GM12878 (cell line): ENCODE results near the gene MINDY3. TPM values are rescaled to one million over a fixed set of nuclear protein-coding genes. Genes with fewer than 3 reads are reported as not detected.

Source experiments
- ATAC-seq: fragments of 200-7000 bp; cut with Tn5 transposase; 3 replicates; pipeline ENCODE4 v1.9.1; 2020; ENCODE audit warnings: mild to moderate bottlenecking, moderate library complexity
- BruUV-seq: library from RNA; stranded (reverse); fragments of 400-500 nt; replicated peaks from 2 replicates; lab custom pipeline; 2021; lab: Mats Ljungman, UMichigan
- CTCF ChIA-PET: fragments of 300-600 bp; sonication (Branson Sonifier 250); formaldehyde crosslinking; extraction: SDS; loops from one replicate; lab custom pipeline; 2021; ENCODE audit warnings: inconsistent platforms; lab: Yijun Ruan, JAX
- POLR2A ChIA-PET: fragments of 350-600 bp; formaldehyde crosslinking; extraction: SDS; loops from one replicate; lab custom pipeline; 2021; ENCODE audit warnings: inconsistent platforms; lab: Charles Lee
- RAD21 ChIA-PET: fragments of 300-600 bp; sonication (Branson Sonifier 250); formaldehyde crosslinking; loops from one replicate; lab custom pipeline; 2023; ENCODE audit warnings: antibody characterized with exemption; ENCODE audit not compliant: unreplicated experiment; lab: Charles Lee
- SMC1A ChIA-PET: fragments of 300-600 bp; sonication (Branson Sonifier 250); formaldehyde crosslinking; loops from one replicate; lab custom pipeline; 2023; ENCODE audit not compliant: unreplicated experiment, uncharacterized antibody; lab: Charles Lee
- DNase-seq: peaks from one replicate; pipeline ENCODE4 v3.0.0-alpha.2; 2011; ENCODE audit warnings: low read depth, low spot score
- FAIRE-seq: peaks from 3 replicates; lab custom pipeline; 2011; peaks lifted over from hg19 to GRCh38; lab: Jason Lieb, UNC
- H2AFZ ChIP-seq: 2 replicates; pipeline ENCODE4 v1.6.0; 2011; ENCODE audit warnings: low read depth, low read length, control low read depth; ENCODE audit not compliant: control insufficient read depth
- H3K27ac ChIP-seq: 2 replicates; pipeline ENCODE4 v1.5.1; 2011; ENCODE audit warnings: control low read depth; ENCODE audit not compliant: control insufficient read depth, insufficient read depth
- H3K27me3 ChIP-seq, 2 experiments: replicated peaks in 1 of 2; 2 replicates each; pipeline versions ENCODE4 v1.6.0 to v1.6.1; 2011; ENCODE audit warnings: low read length in 1 of 2; ENCODE audit not compliant: control insufficient read depth in 2 of 2, insufficient read depth in 2 of 2
- H3K36me3 ChIP-seq, 2 experiments: 2 replicates each; pipeline ENCODE4 v1.5.1; 2011; ENCODE audit warnings: low read length in 1 of 2; ENCODE audit not compliant: control insufficient read depth in 2 of 2, insufficient read depth in 2 of 2
- H3K4me1 ChIP-seq: 2 replicates; pipeline ENCODE4 v1.6.1; 2011; ENCODE audit warnings: mild to moderate bottlenecking, low read length, moderate library complexity, mixed read lengths; ENCODE audit not compliant: control insufficient read depth, insufficient read depth
- H3K4me2 ChIP-seq: 2 replicates; pipeline ENCODE4 v1.6.0; 2011; ENCODE audit warnings: control low read depth; ENCODE audit not compliant: control insufficient read depth, insufficient read depth
- H3K4me3 ChIP-seq: fragments of 200-600 bp; sonication (generic); 2 replicates; pipeline ENCODE4 v1.5.1; 2016
- H3K79me2 ChIP-seq: 2 replicates; pipeline ENCODE4 v1.6.0; 2011; ENCODE audit warnings: low read length; ENCODE audit not compliant: control insufficient read depth, insufficient read depth
- H3K9ac ChIP-seq: 2 replicates; pipeline ENCODE4 v1.8.0; 2011; ENCODE audit warnings: low read length, control low read depth, mixed read lengths; ENCODE audit not compliant: control insufficient read depth, insufficient read depth
- H3K9me3 ChIP-seq: replicated peaks from 3 replicates; pipeline ENCODE4 v1.5.1; 2011; ENCODE audit warnings: mild to moderate bottlenecking, low read length; ENCODE audit not compliant: control insufficient read depth, insufficient read depth
- H4K20me1 ChIP-seq: 2 replicates; pipeline ENCODE4 v1.6.0; 2011; ENCODE audit not compliant: control insufficient read depth, insufficient read depth
- CEBPB ChIP-seq, 2 experiments: fragments of 150-350 bp in 1 of 2; IDR thresholded peaks; 2 replicates each; pipeline ENCODE4 v1.6.1; 2012 to 2014; ENCODE audit warnings: low read depth in 2 of 2, low read length in 2 of 2, borderline replicate concordance in 1 of 2, inconsistent platforms in 1 of 2
- EED ChIP-seq: sonication (generic); IDR thresholded peaks from 2 replicates; pipeline ENCODE4 v1.6.1; 2016; ENCODE audit warnings: antibody characterized with exemption, low read depth
- FOXM1 ChIP-seq: IDR thresholded peaks from 2 replicates; pipeline ENCODE4 v1.6.1; 2012; ENCODE audit warnings: low read depth, mild to moderate bottlenecking, inconsistent platforms, low read length, moderate library complexity
- HCFC1 ChIP-seq: fragments of 150-350 bp; IDR thresholded peaks from 2 replicates; pipeline ENCODE4 v1.6.1; 2014; ENCODE audit warnings: low read length
- RAD51 ChIP-seq: fragments of 450-650 bp; IDR thresholded peaks from 2 replicates; pipeline ENCODE4 v1.6.1; 2016; ENCODE audit warnings: moderate library complexity, mild to moderate bottlenecking, inconsistent platforms
- RUNX3 ChIP-seq: IDR thresholded peaks from 2 replicates; pipeline ENCODE4 v1.6.1; 2012; ENCODE audit warnings: low read length, inconsistent platforms
- WGBS: methylation state at CpG from one replicate; pipeline ENCODE4 v1.1.6; 2016; ENCODE audit warnings: low lambda C conversion rate; ENCODE audit not compliant: insufficient replicate concordance, insufficient coverage; ENCODE audit errors: missing lambda C conversion rate; 5-methylcytosine and 5-hydroxymethylcytosine counted together
- in situ Hi-C: fragments of 300-500 bp; cut with MboI; formaldehyde crosslinking; loops from 9 replicates; pipeline ENCODE4 v1.14.3; 2018; ENCODE audit warnings: mixed read lengths
- intact Hi-C: fragments of 100-400 bp; cut with micrococcal nuclease; formaldehyde crosslinking; loops from one replicate; pipeline ENCODE4 v1.14.2; 2022; ENCODE audit not compliant: unreplicated experiment
- polyA plus RNA-seq, 11 experiments: library from polyadenylated mRNA; depleted of rRNA in 4 of 11; unstranded in 6 of 11; stranded (reverse) in 5 of 11; fragments of >200 nt; fragmentation: Nextera tagmentation in 4 of 11; fragmentation: Illumina TruSeq in 1 of 11; extraction: Ambion mirVana in 4 of 11; extraction: Trizol in 1 of 11; gene quantifications; 1 replicate in 1 of 11; 2 replicates in 10 of 11; pipeline versions ENCODE4 v1.2.1 to v1.2.3, GENCODE V29; 2011 to 2016; ENCODE audit warnings: inconsistent platforms in 2 of 11, missing spikeins in 2 of 11, low read depth in 1 of 11
- total RNA-seq, 4 experiments: library from RNA; depleted of rRNA in 3 of 4; stranded (reverse); fragments of >200 nt in 3 of 4; fragmentation: Illumina TruSeq in 1 of 4; extraction: Trizol in 1 of 4; gene quantifications; 2 replicates each; pipeline versions ENCODE4 v1.2.1 to v1.2.3, GENCODE V29; 2013 to 2021
- TF ChIP-seq, protein P1 (sequence below): IDR thresholded peaks from 2 replicates; pipeline ENCODE4 v1.6.1; 2012; ENCODE audit warnings: low read depth, low read length, improper control_type of control experiment
- TF ChIP-seq, protein P2 (sequence below): IDR thresholded peaks from 2 replicates; pipeline ENCODE4 v1.6.1; 2012; ENCODE audit warnings: low read length, inconsistent platforms

The MINDY3 gene
- total and polyA plus RNA-seq, 10 of the 15 experiments (the other 5 are each of a cell fraction or from before 2014, with no cell fraction given) = 12.0 to 23.6 (median 15.7) TPM

DNA sequence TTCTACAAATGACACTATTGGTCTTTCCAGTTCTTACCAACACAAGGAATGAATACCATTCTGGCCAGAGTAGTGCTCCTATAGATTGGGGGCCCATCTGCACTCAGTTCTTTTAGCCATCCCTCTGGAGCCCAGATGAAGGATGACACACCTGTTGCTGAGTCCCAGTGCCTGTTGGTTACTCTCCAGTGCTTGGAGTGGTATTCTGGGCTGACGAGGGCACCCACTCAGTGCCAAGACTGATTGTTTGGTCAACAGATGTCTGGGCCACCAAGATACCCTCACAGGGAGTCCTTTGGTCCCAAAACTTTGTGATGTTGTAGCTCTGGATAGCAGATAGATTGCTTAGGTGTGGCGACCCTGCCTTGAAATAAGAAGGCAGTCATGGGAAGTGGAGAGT is 116.9 kb downstream of the MINDY3 start:
- TF ChIP-seq, protein P1, sequence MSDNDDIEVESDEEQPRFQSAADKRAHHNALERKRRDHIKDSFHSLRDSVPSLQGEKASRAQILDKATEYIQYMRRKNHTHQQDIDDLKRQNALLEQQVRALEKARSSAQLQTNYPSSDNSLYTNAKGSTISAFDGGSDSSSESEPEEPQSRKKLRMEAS = no peak
- TF ChIP-seq EED (no peak), RAD51 (no peak), HCFC1 (no peak), RUNX3 (no peak), CEBPB (IDR thresholded peaks at IDR 0.05; ENCODE audit: borderline replicate concordance in 1 of 2, low read depth in 2 of 2, low read length in 2 of 2) (no peak), FOXM1 (no peak)
- TF ChIP-seq, protein P2, sequence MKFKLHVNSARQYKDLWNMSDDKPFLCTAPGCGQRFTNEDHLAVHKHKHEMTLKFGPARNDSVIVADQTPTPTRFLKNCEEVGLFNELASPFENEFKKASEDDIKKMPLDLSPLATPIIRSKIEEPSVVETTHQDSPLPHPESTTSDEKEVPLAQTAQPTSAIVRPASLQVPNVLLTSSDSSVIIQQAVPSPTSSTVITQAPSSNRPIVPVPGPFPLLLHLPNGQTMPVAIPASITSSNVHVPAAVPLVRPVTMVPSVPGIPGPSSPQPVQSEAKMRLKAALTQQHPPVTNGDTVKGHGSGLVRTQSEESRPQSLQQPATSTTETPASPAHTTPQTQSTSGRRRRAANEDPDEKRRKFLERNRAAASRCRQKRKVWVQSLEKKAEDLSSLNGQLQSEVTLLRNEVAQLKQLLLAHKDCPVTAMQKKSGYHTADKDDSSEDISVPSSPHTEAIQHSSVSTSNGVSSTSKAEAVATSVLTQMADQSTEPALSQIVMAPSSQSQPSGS = no peak
- no peak for FAIRE-seq
- Histone ChIP-seq H3K9ac (no peak overlapping the region), H3K27ac (no peak overlapping the region), H3K9me3 (no peaks in the 10 kb centered on the region), H2AFZ (no peak overlapping the region), H3K36me3 (no peaks in the 10 kb centered on the region), H3K79me2 (no peaks in the 10 kb centered on the region), H3K4me3 (no peak overlapping the region), H3K4me1 (no peaks in the 10 kb centered on the region), H4K20me1 (no peaks in the 10 kb centered on the region), H3K4me2 (no peak overlapping the region), H3K27me3 (no peaks in the 10 kb centered on the region)
- intact Hi-C loops (loop anchor here (5.0 kb wide), 2 partner anchors 91 to 311 kb away; no protein-coding TSS in a partner anchor), in situ Hi-C loops (no loop called here)
- no peak for ATAC-seq
- RAD21 ChIA-PET = no interaction called here
- no peak for DNase-seq
- BruUV-seq = no TSS peak
- WGBS = 0% methylated on average over 2 of the region's 2 CpGs
- CTCF ChIA-PET = interaction anchor here (0.6 to 1.1 kb wide), 2 partner anchors 16 to 158 kb away, joined by 3 to 5 read pairs; no protein-coding TSS in a partner anchor
- SMC1A ChIA-PET = no interaction called here
- POLR2A ChIA-PET = no interaction called here
